Endodermal cell (in vitro differentiated cells): ENCODE results near the gene APOBEC3H. TPM values are rescaled to one million over a fixed set of nuclear protein-coding genes. Genes with fewer than 3 reads are reported as not detected.

Experiments
- DNase-seq: peaks from one replicate; pipeline ENCODE4 v3.0.0-alpha.2; 2017
- H3K27ac ChIP-seq: 2 replicates; pipeline ENCODE4 v1.5.1; 2013; ENCODE audit warnings: mild to moderate bottlenecking, low read depth, low read length, moderate library complexity
- H3K27me3 ChIP-seq: 2 replicates; pipeline ENCODE4 v1.6.1; 2013; ENCODE audit warnings: mild to moderate bottlenecking, low read length, moderate library complexity; ENCODE audit not compliant: insufficient read depth, control insufficient read depth, poor library complexity, severe bottlenecking
- H3K36me3 ChIP-seq: 2 replicates; pipeline ENCODE4 v1.7.0; 2013; ENCODE audit warnings: mild to moderate bottlenecking, low read length, moderate library complexity; ENCODE audit not compliant: control insufficient read depth, insufficient read depth
- H3K4me1 ChIP-seq: one replicate; pipeline ENCODE4 v1.7.0; 2013; ENCODE audit warnings: low read length; ENCODE audit not compliant: control insufficient read depth, insufficient read depth
- H3K4me3 ChIP-seq: 2 replicates; pipeline ENCODE4 v1.5.1; 2013; ENCODE audit warnings: mild to moderate bottlenecking, low read length, moderate library complexity
- H3K9ac ChIP-seq: 2 replicates; pipeline ENCODE4 v1.6.1; 2013; ENCODE audit warnings: mild to moderate bottlenecking, low read length, moderate library complexity; ENCODE audit not compliant: poor library complexity, severe bottlenecking; ENCODE audit errors: extremely low read depth
- H3K9me3 ChIP-seq: 2 replicates; pipeline ENCODE4 v1.6.1; 2013; ENCODE audit warnings: mild to moderate bottlenecking, low read length, moderate library complexity; ENCODE audit not compliant: control insufficient read depth
- H3K27ac Mint-ChIP-seq: 2 replicates; pipeline ENCODE4 v1.8.0; 2020; ENCODE audit warnings: mixed read lengths
- H3K27me3 Mint-ChIP-seq: 2 replicates; pipeline ENCODE4 v1.8.0; 2021; ENCODE audit warnings: mild to moderate bottlenecking, mixed read lengths; ENCODE audit not compliant: insufficient read depth
- H3K36me3 Mint-ChIP-seq: 2 replicates; pipeline ENCODE4 v1.8.0; 2020; ENCODE audit warnings: low read depth, mixed read lengths
- H3K4me1 Mint-ChIP-seq: 2 replicates; pipeline ENCODE4 v1.8.0; 2020; ENCODE audit warnings: mixed read lengths
- H3K4me3 Mint-ChIP-seq: 2 replicates; pipeline ENCODE4 v1.8.0; 2020; ENCODE audit warnings: mild to moderate bottlenecking, moderate library complexity, mixed read lengths
- H3K9me3 Mint-ChIP-seq: 2 replicates; pipeline ENCODE4 v1.8.0; 2020; ENCODE audit warnings: mild to moderate bottlenecking, mixed read lengths
- WGBS, 2 experiments: methylation state at CpG; one replicate each; pipeline versions ENCODE4 v1.1.5 to v1.1.7; 2013; ENCODE audit warnings: missing lambda C conversion rate in 2 of 2, mixed read lengths in 1 of 2; ENCODE audit not compliant: insufficient coverage in 1 of 2, insufficient read length in 1 of 2; 5-methylcytosine and 5-hydroxymethylcytosine counted together
- total RNA-seq, 2 donors: library from RNA; stranded (reverse); fragmentation: NEBNext Ultra II Directional in 1 of 2; extraction: Animal tissue kit (Norgen Biotek cat#: 25700) in 1 of 2; gene quantifications; 2 replicates in 1 of 2; 3 replicates in 1 of 2; pipeline ENCODE4 v1.2.1, GENCODE V29; 2021
- TF ChIP-seq, protein P1 (sequence below): fragments of 200-600 bp; sonication (generic); conservative IDR thresholded peaks from 2 replicates; pipeline ENCODE4 v1.5.0; 2021; ENCODE audit warnings: antibody characterized with exemption, mild to moderate bottlenecking

The APOBEC3H gene
- total RNA-seq, 2 donors from 2014 or later, result not detected

DNA sequence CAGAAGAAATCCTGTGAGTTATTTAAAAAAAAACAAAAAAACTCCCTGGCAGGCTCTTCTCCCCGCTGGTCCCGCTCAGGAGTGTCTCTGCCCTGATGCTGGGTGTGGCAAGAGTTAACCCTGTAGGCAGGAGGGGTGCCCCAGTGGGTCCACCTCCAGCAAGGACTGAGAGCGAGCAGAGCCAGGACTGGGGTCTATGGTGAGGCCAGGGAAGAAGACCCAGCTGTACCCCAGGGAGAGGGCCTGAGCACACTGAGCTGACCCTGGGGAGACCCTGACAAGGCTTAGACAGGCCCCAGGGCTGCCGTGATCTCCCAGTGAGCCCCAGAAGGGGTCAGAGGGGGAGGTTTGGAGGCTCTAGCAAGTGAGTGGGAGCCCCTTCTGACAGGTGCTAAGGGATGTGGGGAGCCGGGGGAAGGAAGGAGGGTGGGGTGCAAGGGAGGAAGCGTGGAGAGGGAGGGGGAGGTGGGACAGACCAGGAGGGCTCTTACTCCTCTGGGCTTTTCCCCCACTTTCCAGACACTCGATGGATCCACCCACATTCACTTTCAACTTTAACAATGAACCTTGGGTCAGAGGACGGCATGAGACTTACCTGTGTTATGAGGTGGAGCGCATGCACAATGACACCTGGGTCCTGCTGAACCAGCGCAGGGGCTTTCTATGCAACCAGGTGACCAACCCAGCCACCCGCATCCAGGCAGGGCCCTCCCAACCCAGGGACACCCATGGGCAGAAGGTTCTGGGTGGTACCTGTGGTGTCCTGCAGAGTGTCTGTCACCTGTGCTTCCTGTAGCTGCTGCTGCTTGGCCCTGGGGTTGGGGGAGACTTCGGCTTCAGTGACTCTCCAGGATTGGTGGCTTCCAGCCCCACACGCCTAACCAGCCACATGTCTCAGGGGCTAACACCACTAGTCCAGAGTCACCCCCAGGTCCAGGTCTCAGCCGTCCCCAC is 13.6 kb upstream of the APOBEC3H start:
- Histone ChIP-seq H3K27ac (no peak overlapping the region), H3K9me3 (no peaks in the 10 kb centered on the region), H3K9ac (no peak overlapping the region), H3K36me3 (no peaks in the 10 kb centered on the region), H3K4me1 (peaks cover 4% of the 10 kb centered on the region), H3K4me3 (no peak overlapping the region), H3K27me3 (no peaks in the 10 kb centered on the region)
- whole genome bisulfite sequencing, 2 experiments, result 90 to 93% methylated on average over 5 to 13 of the region's 14 CpGs
- H3K4me1 Mint-ChIP-seq, result peaks cover 7% of the 10 kb centered on the region
- TF ChIP-seq, protein P1, sequence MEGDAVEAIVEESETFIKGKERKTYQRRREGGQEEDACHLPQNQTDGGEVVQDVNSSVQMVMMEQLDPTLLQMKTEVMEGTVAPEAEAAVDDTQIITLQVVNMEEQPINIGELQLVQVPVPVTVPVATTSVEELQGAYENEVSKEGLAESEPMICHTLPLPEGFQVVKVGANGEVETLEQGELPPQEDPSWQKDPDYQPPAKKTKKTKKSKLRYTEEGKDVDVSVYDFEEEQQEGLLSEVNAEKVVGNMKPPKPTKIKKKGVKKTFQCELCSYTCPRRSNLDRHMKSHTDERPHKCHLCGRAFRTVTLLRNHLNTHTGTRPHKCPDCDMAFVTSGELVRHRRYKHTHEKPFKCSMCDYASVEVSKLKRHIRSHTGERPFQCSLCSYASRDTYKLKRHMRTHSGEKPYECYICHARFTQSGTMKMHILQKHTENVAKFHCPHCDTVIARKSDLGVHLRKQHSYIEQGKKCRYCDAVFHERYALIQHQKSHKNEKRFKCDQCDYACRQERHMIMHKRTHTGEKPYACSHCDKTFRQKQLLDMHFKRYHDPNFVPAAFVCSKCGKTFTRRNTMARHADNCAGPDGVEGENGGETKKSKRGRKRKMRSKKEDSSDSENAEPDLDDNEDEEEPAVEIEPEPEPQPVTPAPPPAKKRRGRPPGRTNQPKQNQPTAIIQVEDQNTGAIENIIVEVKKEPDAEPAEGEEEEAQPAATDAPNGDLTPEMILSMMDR, result no peak
- peaks cover 4% of the 10 kb centered on the region for H3K36me3 Mint-ChIP-seq
- DNase-seq, result no peak
- H3K9me3 Mint-ChIP-seq, result no peaks in the 10 kb centered on the region
- H3K27ac Mint-ChIP-seq, result no peak overlapping the region
- H3K4me3 Mint-ChIP-seq, result no peak overlapping the region
- peaks cover 2% of the 10 kb centered on the region for H3K27me3 Mint-ChIP-seq

DNA sequence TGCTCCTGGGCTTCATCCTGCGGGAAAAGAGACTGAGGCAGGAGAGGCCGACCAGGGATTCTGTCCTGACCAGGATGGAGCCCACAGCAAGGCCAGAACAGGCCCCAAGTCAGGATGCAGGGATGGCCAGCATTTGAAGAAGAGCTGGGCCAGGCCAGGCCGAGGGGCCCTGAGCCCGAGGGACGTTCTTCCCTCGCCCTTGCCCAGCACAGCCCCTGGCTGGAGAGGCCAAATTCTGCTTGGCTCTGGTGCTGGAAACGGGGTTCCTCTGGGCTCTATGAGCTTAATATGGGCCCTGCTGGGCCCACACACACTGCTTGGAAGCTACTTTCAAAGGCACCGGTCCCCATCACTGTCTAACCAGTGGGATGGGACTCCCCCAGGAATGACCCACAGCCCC is 12.4 kb upstream of the APOBEC3H start:
- Histone ChIP-seq H3K36me3 (no peaks in the 10 kb centered on the region), H3K4me1 (peaks cover 10% of the 10 kb centered on the region), H3K9ac (no peak overlapping the region), H3K4me3 (no peak overlapping the region), H3K9me3 (no peaks in the 10 kb centered on the region), H3K27ac (no peak overlapping the region), H3K27me3 (no peaks in the 10 kb centered on the region)
- H3K27me3 Mint-ChIP-seq, result peaks cover 2% of the 10 kb centered on the region
- no peak for DNase-seq
- peaks cover 8% of the 10 kb centered on the region for H3K4me1 Mint-ChIP-seq
- H3K36me3 Mint-ChIP-seq, result peaks cover 4% of the 10 kb centered on the region
- TF ChIP-seq, protein P1, result no peak
- no peaks in the 10 kb centered on the region for H3K9me3 Mint-ChIP-seq
- H3K27ac Mint-ChIP-seq, result no peak overlapping the region
- WGBS, 2 experiments, result 88 to 90% methylated on average over 7 to 8 of the region's 8 CpGs
- H3K4me3 Mint-ChIP-seq, result no peak overlapping the region

DNA sequence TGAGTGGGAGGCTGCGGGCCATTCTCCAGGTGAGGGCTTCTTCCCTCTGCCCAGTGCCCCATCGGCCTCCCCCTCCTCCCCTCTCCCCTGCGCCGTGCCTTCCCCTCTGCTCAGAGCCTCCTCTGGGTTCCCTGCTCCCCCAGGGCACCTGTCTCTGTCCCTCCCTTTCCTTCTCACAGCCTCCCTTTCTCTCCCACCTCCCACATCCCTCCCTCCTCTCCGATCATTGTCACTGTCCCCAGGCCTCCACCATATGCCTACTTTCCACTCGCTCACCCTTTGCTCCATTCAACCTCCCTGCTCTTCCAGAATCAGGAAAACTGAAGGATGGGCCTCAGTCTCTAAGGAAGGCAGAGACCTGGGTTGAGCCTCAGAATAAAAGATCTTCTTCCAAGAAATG is 9.9 kb upstream of the APOBEC3H start:
- Histone ChIP-seq H3K36me3 (no peaks in the 10 kb centered on the region), H3K27ac (no peak overlapping the region), H3K4me3 (no peak overlapping the region), H3K27me3 (no peaks in the 10 kb centered on the region), H3K9me3 (no peaks in the 10 kb centered on the region), H3K9ac (no peak overlapping the region), H3K4me1 (peaks cover 10% of the 10 kb centered on the region)
- Mint-ChIP-seq H3K9me3 (no peaks in the 10 kb centered on the region), H3K27me3 (peaks cover 5% of the 10 kb centered on the region), H3K36me3 (peaks cover 2% of the 10 kb centered on the region), H3K4me3 (no peak overlapping the region), H3K4me1 (peaks cover 6% of the 10 kb centered on the region), H3K27ac (no peak overlapping the region)
- TF ChIP-seq, protein P1, result no peak
- 92 to 96% methylated on average over 2 to 6 of the region's 6 CpGs for WGBS, 2 experiments
- DNase-seq, result no peak
